Lower lobe of right lung (tissue), 2 donors: ENCODE measurements around the gene AFAP1. TPM values are rescaled to one million over a fixed set of nuclear protein-coding genes. Genes with fewer than 3 reads are reported as not detected.

ENCODE experiments used
- ATAC-seq, 2 donors: fragments of 200-7000 bp; cut with Tn5 transposase; one replicate each; pipeline ENCODE4 v1.9.1; 2020 to 2022; ENCODE audit warnings: mild to moderate bottlenecking in 2 of 2, moderate library complexity in 2 of 2
- DNase-seq: peaks from one replicate; pipeline ENCODE4 v3.0.0-alpha.2; 2020
- H3K27ac ChIP-seq: fragments of 200-600 bp; one replicate; pipeline ENCODE4 v1.8.0; 2022
- H3K27me3 ChIP-seq: fragments of 200-600 bp; one replicate; pipeline ENCODE4 v1.8.0; 2022; ENCODE audit warnings: low read depth
- H3K36me3 ChIP-seq: fragments of 200-600 bp; one replicate; pipeline ENCODE4 v1.8.0; 2022; ENCODE audit warnings: mild to moderate bottlenecking
- H3K4me1 ChIP-seq: fragments of 200-600 bp; one replicate; pipeline ENCODE4 v1.8.0; 2022
- H3K4me3 ChIP-seq: fragments of 200-600 bp; one replicate; pipeline ENCODE4 v1.8.0; 2022; ENCODE audit warnings: mild to moderate bottlenecking
- H3K9me3 ChIP-seq: fragments of 200-600 bp; one replicate; pipeline ENCODE4 v1.8.0; 2022
- CTCF ChIP-seq: fragments of 200-600 bp; IDR thresholded peaks from one replicate; pipeline ENCODE4 v1.8.0; 2022; ENCODE audit warnings: antibody characterized with exemption, mild to moderate bottlenecking
- intact Hi-C: fragments of 100-400 bp; cut with DNase I; formaldehyde crosslinking; loops from one replicate; pipeline ENCODE4 v1.11.0; 2022
- total RNA-seq: library from RNA; stranded (reverse); fragmentation: NEBNext Ultra II Directional; extraction: Animal tissue kit (Norgen Biotek cat#: 25700); gene quantifications from one replicate; pipeline ENCODE4 v1.2.1, GENCODE V29; 2021
- donor health status: DM: no; HTN: yes; CAD: no; lungs with severe emphysema.

Gene AFAP1
- total RNA-seq, 1 donor from 2014 or later: 21.0 TPM

DNA sequence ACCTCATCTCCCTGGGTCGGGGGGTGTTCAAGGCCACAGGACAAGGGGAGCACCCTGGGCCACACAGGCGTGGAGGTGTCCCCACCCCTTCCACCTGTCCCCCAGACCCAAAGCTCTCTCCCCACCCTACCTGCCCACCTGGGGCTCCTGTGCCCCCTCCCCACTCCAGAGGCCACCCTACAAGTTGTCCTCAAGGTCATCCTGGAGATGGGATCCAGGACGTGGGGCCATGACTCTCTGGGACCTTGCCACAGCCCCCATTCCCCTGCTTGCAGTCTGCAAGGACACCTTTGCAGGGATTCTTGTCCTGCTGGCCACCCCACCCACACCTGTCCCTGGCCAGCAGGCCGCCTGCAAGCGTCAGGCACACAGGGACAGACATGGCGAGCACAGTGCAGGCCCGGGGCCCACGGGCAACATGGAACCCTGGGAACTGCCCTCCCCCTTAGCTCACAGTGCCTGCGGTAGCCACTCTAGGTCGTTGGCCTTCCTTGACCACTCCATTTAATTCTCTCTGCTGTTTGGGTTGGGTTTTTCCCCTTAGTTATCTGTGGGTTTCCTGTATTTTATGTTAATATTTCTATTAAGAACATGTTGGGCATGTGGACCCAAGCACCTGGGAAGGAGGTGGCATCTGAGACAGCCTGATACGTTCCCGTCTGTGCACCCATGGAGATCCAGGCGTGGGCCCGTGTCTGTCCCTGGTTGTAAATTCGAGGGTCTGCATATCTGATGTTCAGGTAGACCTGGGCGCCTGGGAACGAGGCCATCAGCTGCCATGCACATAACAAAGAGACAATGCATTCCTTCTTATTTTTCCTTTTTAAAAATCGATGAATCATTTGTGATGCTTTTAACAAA, 197.5 kb downstream of the AFAP1 start:
- no peak for TF ChIP-seq CTCF
- Histone ChIP-seq H3K4me1 (no peaks in the 10 kb centered on the region), H3K27ac (no peak overlapping the region), H3K36me3 (no peaks in the 10 kb centered on the region), H3K4me3 (no peak overlapping the region), H3K9me3 (no peaks in the 10 kb centered on the region), H3K27me3 (no peaks in the 10 kb centered on the region)
- DNase-seq (peak; percentile 37), ATAC-seq (no peak)
- intact Hi-C loops: no loop called here

DNA sequence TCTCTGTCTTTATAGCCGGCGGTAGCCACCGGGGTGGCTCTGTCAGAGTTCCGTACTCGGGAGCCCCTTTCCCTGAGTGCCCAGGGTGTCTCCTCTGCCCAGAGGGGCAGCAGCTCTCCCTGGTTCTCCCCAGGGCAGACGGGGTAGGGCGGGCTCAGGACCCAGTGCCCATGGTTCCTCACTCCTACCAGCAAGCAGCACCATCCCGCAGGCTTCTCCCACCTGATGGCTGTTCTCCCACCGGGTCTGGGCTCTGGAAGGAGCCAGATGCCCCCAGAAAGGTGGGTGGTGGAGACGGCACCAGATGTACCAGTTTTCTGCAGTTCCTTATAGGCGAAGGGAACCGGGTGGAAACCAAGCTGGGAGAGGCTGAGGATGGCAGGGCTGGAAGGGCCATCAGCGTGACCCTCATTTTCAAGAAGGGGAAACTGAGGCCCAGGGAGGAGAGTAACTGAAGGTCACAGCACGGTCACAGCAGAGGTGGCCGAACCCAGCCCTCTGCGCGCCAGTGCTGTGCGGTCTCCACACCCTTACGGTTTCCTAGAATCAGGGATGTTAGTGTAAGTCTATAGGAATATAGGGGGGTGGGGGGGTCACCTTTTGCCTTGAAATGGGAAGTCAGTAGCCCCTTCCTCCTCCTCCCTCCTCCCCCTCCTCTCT, 198.7 kb downstream of the AFAP1 start:
- Histone ChIP-seq H3K9me3 (no peaks in the 10 kb centered on the region), H3K36me3 (no peaks in the 10 kb centered on the region), H3K27me3 (no peaks in the 10 kb centered on the region), H3K27ac (no peak overlapping the region), H3K4me3 (no peak overlapping the region), H3K4me1 (no peaks in the 10 kb centered on the region)
- ATAC-seq: no peak
- peak; percentile 36 for DNase-seq
- no peak for TF ChIP-seq CTCF
- intact Hi-C loops: no loop called here

- Histone ChIP-seq H3K27ac (no peak overlapping the region), H3K4me3 (no peak overlapping the region), H3K4me1 (no peaks in the 10 kb centered on the region), H3K27me3 (no peaks in the 10 kb centered on the region), H3K36me3 (no peaks in the 10 kb centered on the region), H3K9me3 (no peaks in the 10 kb centered on the region)
- TF ChIP-seq CTCF: no peak
- ATAC-seq (no peak), DNase-seq (peak; percentile 32)
- intact Hi-C loops: no loop called here
Measured at GRCh38 chr4:7739918-7740865, 199.5 kb downstream of the AFAP1 start.

GRCh38 chr4:7739077-7739917, 200.4 kb downstream of the AFAP1 start:
- peak; percentile 41 for DNase-seq
- no peak overlapping the region for H3K27ac ChIP-seq
- H3K27me3 ChIP-seq: no peaks in the 10 kb centered on the region
- TF ChIP-seq CTCF: no peak
- no peaks in the 10 kb centered on the region for H3K9me3 ChIP-seq
- H3K4me1 ChIP-seq: no peaks in the 10 kb centered on the region
- no peaks in the 10 kb centered on the region for H3K36me3 ChIP-seq
- intact Hi-C loops: no loop called here
- no peak overlapping the region for H3K4me3 ChIP-seq
- no peak for ATAC-seq
